Esophagus (tissue), 2 donors: ENCODE results near the gene TMED6. TPM values are rescaled to one million over a fixed set of nuclear protein-coding genes. Genes with fewer than 3 reads are reported as not detected.

ENCODE experiments used
- H3K27ac ChIP-seq, 2 donors: one replicate each; pipeline ENCODE4 v1.5.1; 2013; ENCODE audit warnings: low read depth in 2 of 2, mild to moderate bottlenecking in 2 of 2, inconsistent platforms in 1 of 2, low read length in 1 of 2, moderate library complexity in 1 of 2
- H3K27me3 ChIP-seq, 2 donors: one replicate each; pipeline ENCODE4 v1.6.1; 2013; ENCODE audit warnings: low read length in 2 of 2, control low read depth in 1 of 2, mild to moderate bottlenecking in 1 of 2; ENCODE audit not compliant: insufficient read depth in 2 of 2, control insufficient read depth in 1 of 2
- H3K36me3 ChIP-seq, 2 donors: one replicate each; pipeline ENCODE4 v1.6.1; 2013; ENCODE audit warnings: low read length in 1 of 2; ENCODE audit not compliant: control insufficient read depth in 2 of 2, insufficient read depth in 2 of 2
- H3K4me1 ChIP-seq, 2 donors: one replicate each; pipeline ENCODE4 v1.6.1; 2013; ENCODE audit warnings: low read length in 1 of 2; ENCODE audit not compliant: control insufficient read depth in 2 of 2, insufficient read depth in 2 of 2
- H3K4me3 ChIP-seq, 2 donors: one replicate each; pipeline ENCODE4 v1.5.1; 2013; ENCODE audit warnings: low read length in 2 of 2, mild to moderate bottlenecking in 2 of 2, low read depth in 1 of 2, moderate library complexity in 1 of 2
- H3K9me3 ChIP-seq, 2 donors: one replicate each; pipeline ENCODE4 v1.6.1; 2013; ENCODE audit warnings: mild to moderate bottlenecking in 2 of 2, low read depth in 1 of 2, low read length in 1 of 2, moderate library complexity in 1 of 2; ENCODE audit not compliant: control insufficient read depth in 2 of 2, insufficient read depth in 1 of 2
- WGBS, 2 donors: extraction: QIAGEN DNeasy Blood & Tissue Kit; methylation state at CpG; one replicate each; pipeline ENCODE4 v1.1.7; 2013; 5-methylcytosine and 5-hydroxymethylcytosine counted together
- polyA plus RNA-seq, 2 donors: library from polyadenylated mRNA; stranded (reverse); fragments of 200-250 nt; gene quantifications; one replicate each; pipeline ENCODE4 v1.2.3, GENCODE V29; 2013
- donor health status: healthy with polysubstance abuse.
- donor health status: Bipolar disorder and iron deficiency.

The TMED6 gene
- polyA plus RNA-seq, 2 donors, result 0.33 TPM; not detected in 1

DNA sequence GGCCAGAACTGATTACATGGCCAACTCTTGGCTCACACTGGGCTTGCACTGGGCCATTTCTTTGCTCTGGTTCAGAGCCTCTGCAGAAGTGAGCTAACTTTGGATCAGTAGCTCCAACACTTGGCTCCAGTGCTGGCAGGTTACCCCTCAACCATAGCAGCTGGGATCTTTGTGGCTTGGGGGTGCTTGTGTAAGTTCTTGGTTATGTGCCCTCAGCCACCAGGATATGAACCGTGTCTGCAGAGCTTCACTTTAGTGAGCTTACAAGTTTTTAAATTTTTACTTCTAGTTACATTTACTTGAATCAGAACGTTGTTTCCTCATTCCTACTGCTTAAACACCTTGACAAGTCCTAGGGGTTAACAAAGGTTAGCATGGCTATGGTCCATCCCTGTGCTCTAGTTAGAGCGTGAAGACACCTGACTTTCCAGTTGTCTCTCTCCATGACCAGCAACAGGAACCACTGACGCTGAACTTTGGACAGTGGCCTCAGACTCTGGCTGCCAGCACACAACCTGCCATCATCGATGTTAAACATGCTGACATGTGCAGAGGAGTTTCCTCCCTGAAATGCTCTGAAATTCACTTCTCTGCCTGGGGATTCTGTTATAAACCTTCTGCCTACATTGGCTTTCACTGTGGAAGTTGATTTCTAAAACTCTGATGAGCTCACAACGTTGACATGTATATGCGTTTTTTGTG, 25.3 kb downstream of the TMED6 start:
- Histone ChIP-seq H3K4me1 (peaks cover 13 to 17% of the 10 kb centered on the region in 2 donors), H3K27ac (peak overlapping the region; percentile 52 to 58), H3K36me3 (peaks cover 3 to 33% of the 10 kb centered on the region in 2 donors), H3K4me3 (no peak overlapping the region), H3K27me3 (no peaks in the 10 kb centered on the region), H3K9me3 (no peaks in the 10 kb centered on the region)
- 44 to 49% methylated on average over 7 of the region's 7 CpGs for WGBS, 2 donors

DNA sequence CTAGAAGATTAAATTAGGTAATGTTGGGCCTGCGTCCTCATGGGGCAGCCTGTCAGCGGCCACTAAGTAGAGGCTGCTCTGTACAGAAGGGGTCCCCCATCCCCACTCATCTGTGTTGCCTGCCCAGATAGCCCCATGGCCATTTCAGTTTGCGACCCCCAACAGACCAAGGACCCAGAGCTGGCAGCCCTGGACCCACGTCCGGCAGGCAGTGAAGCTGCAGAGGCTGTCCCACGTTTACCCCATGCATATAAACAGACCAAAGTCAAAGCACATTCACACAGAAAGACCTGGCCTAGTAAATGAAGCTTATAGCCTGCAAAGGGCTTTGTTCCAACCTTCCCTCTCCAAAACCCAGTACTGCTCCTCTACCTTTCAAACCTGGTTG, 25.8 kb downstream of the TMED6 start:
- WGBS, 2 donors, result 84 to 88% methylated on average over 6 of the region's 6 CpGs
- peaks cover 9 to 37% of the 10 kb centered on the region in 2 donors for H3K36me3 ChIP-seq
- H3K27me3 ChIP-seq, result no peaks in the 10 kb centered on the region
- H3K4me3 ChIP-seq, result no peak overlapping the region
- H3K27ac ChIP-seq, result peak overlapping the region; percentile 52 to 58
- peaks cover 13 to 17% of the 10 kb centered on the region in 2 donors for H3K4me1 ChIP-seq
- no peaks in the 10 kb centered on the region for H3K9me3 ChIP-seq

DNA sequence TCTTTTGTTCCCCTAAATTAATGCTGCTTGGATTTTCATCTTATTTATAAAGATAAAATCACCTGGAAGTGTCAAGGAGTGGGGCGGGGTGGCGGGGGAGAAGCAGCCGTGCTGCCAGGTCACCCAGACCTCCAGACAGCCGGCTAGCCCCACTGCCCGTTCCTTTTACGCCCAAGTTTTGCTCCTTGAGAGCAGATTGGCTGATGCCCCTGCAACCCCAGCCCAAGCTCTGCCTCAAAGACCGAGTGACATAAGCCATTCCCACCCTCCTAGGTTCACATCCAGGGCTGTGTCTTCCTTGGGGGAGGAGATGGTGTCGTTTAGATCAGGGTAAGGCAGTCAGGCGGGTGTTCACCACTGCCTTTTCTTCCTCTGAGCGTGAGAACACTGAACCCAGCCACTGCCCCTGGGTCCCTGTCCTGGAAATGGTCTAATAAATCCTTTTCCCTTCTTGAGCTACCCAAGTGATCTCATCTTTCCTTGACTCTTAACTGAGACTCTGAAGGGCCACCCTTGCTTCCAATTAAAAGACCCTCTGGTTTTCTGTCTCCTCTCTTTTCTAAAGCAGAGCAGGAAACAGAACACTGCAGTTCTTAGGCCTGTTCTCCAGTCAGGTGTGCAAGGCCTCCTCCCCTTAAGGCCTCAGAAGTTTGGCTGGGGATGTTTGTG, 26.9 kb downstream of the TMED6 start:
- WGBS, 2 donors, result 70 to 78% methylated on average over 10 of the region's 10 CpGs
- Histone ChIP-seq H3K9me3 (no peaks in the 10 kb centered on the region), H3K4me1 (peaks cover 13 to 16% of the 10 kb centered on the region in 2 donors), H3K4me3 (no peak overlapping the region), H3K27ac (peak overlapping the region in 1 of 2 donors; percentile 56), H3K36me3 (peaks cover 19 to 47% of the 10 kb centered on the region in 2 donors), H3K27me3 (no peaks in the 10 kb centered on the region)

DNA sequence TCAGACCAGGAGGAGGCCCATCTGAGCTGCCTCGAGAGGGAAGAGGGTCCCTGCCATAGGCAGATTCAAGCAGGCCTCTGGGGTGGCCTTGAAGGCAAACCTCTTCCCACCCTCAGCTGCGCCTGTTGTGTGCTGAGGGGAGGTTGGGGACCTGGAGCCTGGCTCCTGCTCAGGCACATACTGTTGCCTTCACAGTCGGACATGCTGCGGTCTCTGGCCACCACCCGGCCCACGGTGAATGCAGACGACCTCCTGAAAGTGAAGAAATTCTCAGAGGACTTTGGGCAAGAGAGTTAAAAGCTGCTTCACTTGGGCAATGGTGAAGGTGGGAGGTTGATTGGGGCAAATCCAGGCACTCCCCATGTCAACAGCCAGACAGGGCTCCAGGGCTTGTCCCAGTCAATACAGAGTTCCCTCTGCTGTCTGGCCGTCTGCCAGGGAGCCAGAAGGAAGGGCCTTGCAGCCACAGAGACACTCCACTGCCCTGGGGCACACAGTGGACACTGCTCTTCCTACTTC, 27.5 kb downstream of the TMED6 start:
- Histone ChIP-seq H3K4me3 (no peak overlapping the region), H3K9me3 (no peaks in the 10 kb centered on the region), H3K36me3 (peaks cover 20 to 54% of the 10 kb centered on the region in 2 donors), H3K27me3 (no peaks in the 10 kb centered on the region), H3K27ac (peak overlapping the region in 1 of 2 donors; percentile 16), H3K4me1 (peaks cover 9 to 10% of the 10 kb centered on the region in 2 donors)
- 77 to 79% methylated on average over 8 of the region's 8 CpGs for WGBS, 2 donors

DNA sequence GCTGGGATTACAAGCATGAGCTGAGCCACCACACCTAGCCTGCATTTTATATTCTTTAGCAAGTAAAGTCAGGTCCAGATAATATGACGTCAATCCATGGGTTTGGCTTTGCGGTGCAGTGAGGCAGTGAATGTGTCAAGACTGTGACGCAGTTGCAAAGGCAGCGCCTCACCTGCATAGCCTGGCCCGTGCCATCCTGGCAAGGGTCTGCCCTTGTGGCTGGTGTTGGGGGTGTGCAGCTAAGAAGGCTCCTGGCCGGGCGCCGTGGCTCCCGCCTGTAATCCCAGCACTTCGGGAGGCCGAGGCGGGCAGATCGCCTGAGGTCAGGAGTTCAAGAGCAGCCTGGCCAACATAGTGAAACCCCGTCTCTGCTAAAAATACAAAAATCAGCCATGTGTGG, 28.2 kb downstream of the TMED6 start:
- H3K9me3 ChIP-seq, result no peaks in the 10 kb centered on the region
- H3K36me3 ChIP-seq, result peaks cover 20 to 58% of the 10 kb centered on the region in 2 donors
- H3K27me3 ChIP-seq, result no peaks in the 10 kb centered on the region
- H3K4me1 ChIP-seq, result peaks cover 4 to 7% of the 10 kb centered on the region in 2 donors
- H3K4me3 ChIP-seq, result no peak overlapping the region
- 87 to 93% methylated on average over 14 of the region's 14 CpGs for WGBS, 2 donors
- no peak overlapping the region for H3K27ac ChIP-seq

DNA sequence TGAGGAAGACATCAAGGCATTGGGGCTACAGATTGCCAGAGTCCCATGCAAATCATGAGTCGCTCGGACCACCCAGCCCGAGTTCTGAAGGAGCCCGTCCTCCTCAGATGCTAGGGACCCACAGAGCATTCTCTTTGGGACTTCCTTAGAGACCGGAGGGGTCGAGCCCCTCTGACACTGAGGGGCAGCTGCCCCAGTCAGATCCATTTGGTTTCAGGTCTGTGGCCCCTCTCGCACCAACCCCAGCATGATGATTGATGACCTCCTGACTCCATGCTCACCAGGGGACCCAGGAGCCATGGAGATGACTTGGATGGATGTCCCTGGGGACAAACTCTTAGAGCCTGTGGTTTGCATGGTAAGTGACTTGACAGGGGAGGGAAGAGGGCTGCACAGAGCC, 29.2 kb downstream of the TMED6 start:
- H3K36me3 ChIP-seq, result peaks cover 20 to 63% of the 10 kb centered on the region in 2 donors

DNA sequence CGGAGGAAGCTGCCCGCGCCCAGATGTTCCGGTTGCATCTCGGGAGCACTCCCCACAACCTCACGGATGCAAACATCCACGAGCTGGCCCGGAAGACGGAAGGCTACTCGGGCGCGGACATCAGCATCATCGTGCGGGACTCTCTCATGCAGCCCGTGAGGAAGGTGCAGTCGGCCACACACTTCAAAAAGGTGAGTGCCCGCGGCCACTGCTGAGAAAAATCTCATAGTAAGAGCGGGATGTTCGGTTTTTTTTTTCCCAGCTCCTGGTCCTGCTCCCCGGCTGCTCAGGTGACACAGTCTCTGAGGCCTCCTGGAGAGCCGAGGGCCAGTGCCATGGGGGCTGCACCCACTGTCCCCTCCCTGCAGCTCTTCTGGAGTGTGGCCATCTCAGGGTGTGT, 30.5 kb downstream of the TMED6 start:
- 91% methylated on average over 22 of the region's 22 CpGs for WGBS, 2 donors
- Histone ChIP-seq H3K4me1 (peaks cover under 1 to 5% of the 10 kb centered on the region in 2 donors), H3K4me3 (no peak overlapping the region), H3K36me3 (peaks cover 29 to 71% of the 10 kb centered on the region in 2 donors), H3K27ac (no peak overlapping the region), H3K9me3 (no peaks in the 10 kb centered on the region), H3K27me3 (no peaks in the 10 kb centered on the region)

More for the DNA sequence above, 29.2 kb downstream of the TMED6 start:
- H3K27ac ChIP-seq, result no peak overlapping the region
- no peaks in the 10 kb centered on the region for H3K9me3 ChIP-seq
- no peak overlapping the region for H3K4me3 ChIP-seq
- 88 to 92% methylated on average over 7 of the region's 7 CpGs for WGBS, 2 donors
- peaks cover 2 to 5% of the 10 kb centered on the region in 2 donors for H3K4me1 ChIP-seq
- H3K27me3 ChIP-seq, result no peaks in the 10 kb centered on the region

DNA sequence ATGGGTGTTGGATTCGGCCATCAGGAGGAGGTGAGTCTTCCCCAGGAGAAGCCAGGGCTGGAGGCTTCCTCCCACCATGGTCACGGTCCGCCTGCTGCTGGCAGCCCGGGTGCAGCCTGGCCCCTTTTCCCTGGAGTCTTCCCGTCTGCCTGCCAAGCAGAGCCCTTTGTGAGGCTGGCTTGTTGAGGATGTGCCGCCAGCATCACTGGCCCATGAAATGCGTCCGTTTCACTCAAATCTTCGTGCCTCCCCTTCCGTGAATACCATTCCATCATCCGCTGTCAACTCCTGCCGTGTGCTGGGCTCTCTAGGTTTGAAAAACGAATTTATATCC, 30.9 kb downstream of the TMED6 start:
- 73 to 81% methylated on average over 13 of the region's 13 CpGs for WGBS, 2 donors
- Histone ChIP-seq H3K36me3 (peaks cover 33 to 72% of the 10 kb centered on the region in 2 donors), H3K27ac (no peak overlapping the region), H3K4me1 (peaks cover 0 to 3% of the 10 kb centered on the region in 2 donors), H3K27me3 (no peaks in the 10 kb centered on the region), H3K4me3 (no peak overlapping the region), H3K9me3 (no peaks in the 10 kb centered on the region)

DNA sequence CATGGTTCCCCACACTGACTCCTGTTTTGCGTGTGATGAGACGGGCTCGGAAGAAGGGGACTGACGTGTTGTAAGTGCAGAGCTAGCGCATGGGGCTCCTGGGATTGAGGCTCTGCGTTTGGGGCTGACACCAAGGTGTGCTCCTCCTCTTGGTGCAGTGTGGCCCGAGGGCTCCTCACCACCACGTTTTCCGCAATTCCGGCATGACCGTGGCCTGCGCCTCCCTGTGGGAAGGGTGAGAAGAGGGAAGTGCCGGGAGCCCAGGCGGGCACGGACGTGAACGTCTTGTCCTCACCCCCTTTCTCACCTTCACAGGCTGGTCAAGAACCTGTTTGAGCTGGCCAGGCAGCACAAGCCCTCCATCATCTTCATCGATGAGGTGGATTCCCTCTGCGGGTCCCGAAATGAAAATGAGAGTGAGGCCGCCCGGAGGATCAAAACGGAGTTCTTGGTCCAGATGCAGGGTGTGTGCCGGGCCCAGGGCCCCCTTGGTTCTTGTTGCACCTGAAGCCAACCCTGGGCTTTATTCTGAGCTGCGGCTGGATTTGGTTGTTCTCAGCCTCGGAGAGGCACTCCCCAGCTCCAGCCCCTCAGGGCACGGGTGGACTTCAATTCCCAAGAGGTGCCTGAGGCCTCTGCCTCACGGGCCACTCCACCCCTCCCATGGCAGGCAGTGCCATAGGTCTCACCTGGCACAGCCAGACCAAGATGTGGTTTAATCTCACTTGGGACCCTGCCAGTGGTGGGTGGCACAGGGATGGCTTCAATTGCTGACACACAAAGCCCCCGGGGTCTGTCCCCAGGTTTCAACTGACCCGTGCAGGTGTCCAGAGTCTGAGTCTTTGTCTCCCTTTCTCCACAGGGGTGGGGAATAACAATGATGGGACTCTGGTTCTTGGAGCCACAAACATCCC, 31.5 kb downstream of the TMED6 start:
- Histone ChIP-seq H3K36me3 (peaks cover 33 to 74% of the 10 kb centered on the region in 2 donors), H3K4me1 (peaks cover 0 to 3% of the 10 kb centered on the region in 2 donors), H3K9me3 (no peaks in the 10 kb centered on the region), H3K27ac (no peak overlapping the region), H3K27me3 (no peaks in the 10 kb centered on the region), H3K4me3 (no peak overlapping the region)
- WGBS, 2 donors, result 88 to 90% methylated on average over 30 of the region's 30 CpGs
